HL-60 (cell line): ENCODE results near the gene SLC17A9.

Experiments
- DNase-seq, 2 experiments: peaks; one replicate each; pipeline ENCODE4 v3.0.0-alpha.2; 2010 to 2020; ENCODE audit warnings: low read depth in 1 of 2, low spot score in 1 of 2
- H3K27ac ChIP-seq: fragments of 250-450 bp; sonication (Bioruptor Pico); replicated peaks from 2 replicates; pipeline ENCODE4 v1.5.1; 2020; ENCODE audit warnings: mild to moderate bottlenecking, moderate library complexity
- H3K27me3 ChIP-seq: fragments of 250-450 bp; sonication (Bioruptor Pico); 2 replicates; pipeline ENCODE4 v1.5.1; 2021; ENCODE audit warnings: mild to moderate bottlenecking, moderate library complexity; ENCODE audit not compliant: insufficient read depth, poor library complexity, severe bottlenecking
- H3K4me3 ChIP-seq: replicated peaks from 2 replicates; pipeline ENCODE4 v1.5.1; 2011; ENCODE audit warnings: mild to moderate bottlenecking, control low read depth, low read length; ENCODE audit not compliant: insufficient read depth
- CTCF ChIP-seq: IDR thresholded peaks from one replicate; pipeline ENCODE4 v1.5.1; 2011; ENCODE audit warnings: low read length, control low read depth, inconsistent platforms; ENCODE audit not compliant: insufficient read depth
- GABPA ChIP-seq: IDR thresholded peaks from 2 replicates; pipeline ENCODE4 v1.6.1; 2012; ENCODE audit warnings: low read depth
- POLR2AphosphoS5 ChIP-seq: IDR thresholded peaks from 2 replicates; pipeline ENCODE4 v1.6.1; 2012; ENCODE audit warnings: low read depth
- REST ChIP-seq: IDR thresholded peaks from 2 replicates; pipeline ENCODE4 v1.6.1; 2012; ENCODE audit warnings: low read depth; ENCODE audit not compliant: insufficient replicate concordance
- SPI1 ChIP-seq: IDR thresholded peaks from 2 replicates; pipeline ENCODE4 v1.6.1; 2012; ENCODE audit warnings: low read depth, mild to moderate bottlenecking, borderline replicate concordance

Gene SLC17A9

GRCh38 chr20:62966212-62967148 lies 14.0 kb downstream of the SLC17A9 start:
- no peak for DNase-seq
- TF ChIP-seq REST (no peak), SPI1 (no peak), GABPA (no peak), CTCF (no peak)
- H3K27me3 ChIP-seq, result peaks cover 3% of the 10 kb centered on the region
- H3K4me3 ChIP-seq, result no peak overlapping the region
- no peak overlapping the region for H3K27ac ChIP-seq

GRCh38 chr20:62967149-62967501 lies 14.6 kb downstream of the SLC17A9 start:
- Histone ChIP-seq H3K27ac (no peak overlapping the region), H3K4me3 (no peak overlapping the region), H3K27me3 (peaks cover 3% of the 10 kb centered on the region)
- no peak for DNase-seq
- TF ChIP-seq POLR2AphosphoS5 (no peak), GABPA (no peak), SPI1 (no peak), REST (no peak), CTCF (no peak)

GRCh38 chr20:62967628-62968351 lies 15.3 kb downstream of the SLC17A9 start:
- H3K27ac ChIP-seq, result no peak overlapping the region
- no peak overlapping the region for H3K4me3 ChIP-seq
- DNase-seq, result no peak
- TF ChIP-seq CTCF (no peak), POLR2AphosphoS5 (peak; percentile 42; the same call in 1 of the 2 replicates), REST (no peak), SPI1 (no peak), GABPA (no peak)
- H3K27me3 ChIP-seq, result peaks cover 7% of the 10 kb centered on the region
